Epithelial cell of esophagus (primary cell): ENCODE data around the gene SLC27A3.

Experiments
- DNase-seq: peaks from one replicate; pipeline ENCODE4 v3.0.0; 2010; ENCODE audit warnings: low read depth
- H3K4me3 ChIP-seq: 2 replicates; pipeline ENCODE4 v1.5.1; 2011; ENCODE audit warnings: mild to moderate bottlenecking, low read length, control low read depth
- CTCF ChIP-seq: IDR thresholded peaks from 2 replicates; pipeline ENCODE4 v1.5.1; 2011; ENCODE audit warnings: low read depth, mild to moderate bottlenecking, low read length, control low read depth, inconsistent platforms; ENCODE audit not compliant: insufficient read depth; ENCODE audit errors: missing control alignments

SLC27A3 gene

GRCh38 chr1:153748903-153749302, 26.3 kb upstream of the SLC27A3 start:
- DNase-seq: no peak
- no peak for TF ChIP-seq CTCF
- H3K4me3 ChIP-seq: no peak overlapping the region

- peak; percentile 99 for TF ChIP-seq CTCF
- DNase-seq: peak; percentile 81
- no peak overlapping the region for H3K4me3 ChIP-seq
Observed at GRCh38 chr1:153749408-153750005, 25.7 kb upstream of the SLC27A3 start.

GRCh38 chr1:153750026-153750995, 24.9 kb upstream of the SLC27A3 start:
- no peak overlapping the region for H3K4me3 ChIP-seq
- no peak for DNase-seq
- no peak for TF ChIP-seq CTCF

- no peak for DNase-seq
- TF ChIP-seq CTCF: no peak
- H3K4me3 ChIP-seq: no peak overlapping the region
Observed at GRCh38 chr1:153752072-153752471, 23.1 kb upstream of the SLC27A3 start.

- H3K4me3 ChIP-seq: no peak overlapping the region
- no peak for DNase-seq
- no peak for TF ChIP-seq CTCF
Observed at GRCh38 chr1:153752571-153753195, 22.5 kb upstream of the SLC27A3 start.

GRCh38 chr1:153754266-153754665, 20.9 kb upstream of the SLC27A3 start:
- no peak for TF ChIP-seq CTCF
- DNase-seq: no peak
- no peak overlapping the region for H3K4me3 ChIP-seq
